ENCODE results near the gene ANKFN1.
A peak's percentile ranks its signal among the peaks of the same experiment; 100 is the strongest.

Gene ANKFN1

DNA sequence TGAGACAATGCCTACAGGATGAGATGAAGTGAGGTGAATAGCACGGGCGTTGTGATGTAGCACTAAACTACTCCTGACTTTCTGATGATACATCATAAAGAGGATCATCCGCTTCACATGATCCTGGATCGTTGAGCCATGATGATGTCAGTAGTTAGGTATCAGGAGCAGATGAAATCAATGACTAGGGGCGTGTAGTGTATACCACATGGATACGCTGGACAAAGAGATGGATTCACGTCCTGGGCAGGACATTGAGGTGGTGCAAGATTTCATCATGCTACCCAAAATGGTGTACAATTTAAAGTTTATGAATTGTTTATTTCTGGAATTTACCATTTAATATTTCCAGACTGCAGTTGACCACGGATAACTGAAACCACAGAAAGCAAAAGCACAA is 156.6 kb downstream of the ANKFN1 start:
- no peak for TF ChIP-seq CTCF (IDR thresholded peaks at IDR 0.05; ENCODE audit: poor library complexity, severe bottlenecking)
- Histone ChIP-seq H3K9me3 (ENCODE audit: severe bottlenecking) (no peaks in the 10 kb centered on the region), H3K27ac (ENCODE audit: poor library complexity, severe bottlenecking) (peak overlapping the region; percentile 34), H3K4me1 (ENCODE audit: insufficient read depth, poor library complexity, severe bottlenecking) (peaks cover 8% of the 10 kb centered on the region), H3K27me3 (ENCODE audit: insufficient read depth, poor library complexity, severe bottlenecking) (no peaks in the 10 kb centered on the region), H3K4me3 (ENCODE audit: severe bottlenecking) (no peak overlapping the region), H3K36me3 (ENCODE audit: low read depth) (no peaks in the 10 kb centered on the region)
- DNase-seq (ENCODE audit: low spot score) (no peak), ATAC-seq (ENCODE audit: low read depth) (peak; percentile 94)

- H3K4me3 ChIP-seq (ENCODE audit: severe bottlenecking), result no peak overlapping the region
- DNase-seq (ENCODE audit: low spot score) (no peak), ATAC-seq (ENCODE audit: low read depth) (no peak)
- no peaks in the 10 kb centered on the region for H3K27me3 ChIP-seq (ENCODE audit: insufficient read depth, poor library complexity, severe bottlenecking)
- no peaks in the 10 kb centered on the region for H3K36me3 ChIP-seq (ENCODE audit: low read depth)
- no peaks in the 10 kb centered on the region for H3K9me3 ChIP-seq (ENCODE audit: severe bottlenecking)
- H3K27ac ChIP-seq (ENCODE audit: poor library complexity, severe bottlenecking), result peak overlapping the region; percentile 34
- TF ChIP-seq CTCF (IDR thresholded peaks at IDR 0.05; ENCODE audit: poor library complexity, severe bottlenecking), result no peak
- H3K4me1 ChIP-seq (ENCODE audit: insufficient read depth, poor library complexity, severe bottlenecking), result peaks cover 8% of the 10 kb centered on the region
These were observed 157.5 kb downstream of the ANKFN1 start for GRCh38 chr17:56310782-56311181.

DNA sequence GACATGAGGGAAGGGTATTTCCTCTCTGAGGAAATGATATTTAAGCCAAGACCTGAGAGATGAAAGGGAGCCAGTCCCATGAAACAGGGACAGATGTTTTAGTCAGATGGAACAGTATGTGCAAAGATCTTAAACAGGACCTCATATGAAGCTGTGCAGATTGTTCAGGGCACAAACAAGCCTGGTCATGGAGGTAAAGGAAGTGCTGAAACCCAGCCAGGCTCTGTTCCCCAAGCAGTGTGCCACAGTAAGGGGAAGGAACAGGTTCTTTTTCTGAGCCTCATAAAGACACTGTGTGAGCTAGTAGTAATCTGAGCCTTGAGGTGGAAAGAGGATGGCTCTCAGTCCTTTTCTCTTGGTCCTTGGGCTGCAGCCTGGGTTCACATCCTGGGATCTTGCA is 159.9 kb downstream of the ANKFN1 start:
- Histone ChIP-seq H3K27me3 (ENCODE audit: insufficient read depth, poor library complexity, severe bottlenecking) (no peaks in the 10 kb centered on the region), H3K27ac (ENCODE audit: poor library complexity, severe bottlenecking) (no peak overlapping the region), H3K4me3 (ENCODE audit: severe bottlenecking) (no peak overlapping the region), H3K9me3 (ENCODE audit: severe bottlenecking) (no peaks in the 10 kb centered on the region), H3K36me3 (ENCODE audit: low read depth) (no peaks in the 10 kb centered on the region), H3K4me1 (ENCODE audit: insufficient read depth, poor library complexity, severe bottlenecking) (peaks cover 8% of the 10 kb centered on the region)
- DNase-seq (ENCODE audit: low spot score) (no peak), ATAC-seq (ENCODE audit: low read depth) (no peak; the same call in 2 of the 3 replicates)
- TF ChIP-seq CTCF (IDR thresholded peaks at IDR 0.05; ENCODE audit: poor library complexity, severe bottlenecking), result no peak

GRCh38 chr17:56314026-56314425 is 160.8 kb downstream of the ANKFN1 start:
- ATAC-seq (ENCODE audit: low read depth) (no peak), DNase-seq (ENCODE audit: low spot score) (no peak)
- H3K36me3 ChIP-seq (ENCODE audit: low read depth), result no peaks in the 10 kb centered on the region
- no peaks in the 10 kb centered on the region for H3K9me3 ChIP-seq (ENCODE audit: severe bottlenecking)
- no peak for TF ChIP-seq CTCF (IDR thresholded peaks at IDR 0.05; ENCODE audit: poor library complexity, severe bottlenecking)
- H3K4me3 ChIP-seq (ENCODE audit: severe bottlenecking), result no peak overlapping the region
- no peaks in the 10 kb centered on the region for H3K27me3 ChIP-seq (ENCODE audit: insufficient read depth, poor library complexity, severe bottlenecking)
- H3K27ac ChIP-seq (ENCODE audit: poor library complexity, severe bottlenecking), result no peak overlapping the region
- H3K4me1 ChIP-seq (ENCODE audit: insufficient read depth, poor library complexity, severe bottlenecking), result peaks cover 8% of the 10 kb centered on the region

- H3K27ac ChIP-seq (ENCODE audit: poor library complexity, severe bottlenecking), result no peak overlapping the region
- H3K4me3 ChIP-seq (ENCODE audit: severe bottlenecking), result no peak overlapping the region
- peaks cover 3% of the 10 kb centered on the region for H3K27me3 ChIP-seq (ENCODE audit: insufficient read depth, poor library complexity, severe bottlenecking)
- no peak for ATAC-seq (ENCODE audit: low read depth)
- DNase-seq (ENCODE audit: low spot score), result no peak
- H3K36me3 ChIP-seq (ENCODE audit: low read depth), result no peaks in the 10 kb centered on the region
- TF ChIP-seq CTCF (IDR thresholded peaks at IDR 0.05; ENCODE audit: poor library complexity, severe bottlenecking), result no peak
- H3K9me3 ChIP-seq (ENCODE audit: severe bottlenecking), result no peaks in the 10 kb centered on the region
- peaks cover 2% of the 10 kb centered on the region for H3K4me1 ChIP-seq (ENCODE audit: insufficient read depth, poor library complexity, severe bottlenecking)
These were observed 161.8 kb downstream of the ANKFN1 start for GRCh38 chr17:56314984-56315602.
